ENCODE measurements around the gene ARHGAP8. TPM values are rescaled to one million over a fixed set of nuclear protein-coding genes. Genes with fewer than 3 reads are reported as not detected.

ARHGAP8 gene
- total RNA-seq, 2 experiments from 2014 or later: 0.30 to 0.37 TPM

DNA sequence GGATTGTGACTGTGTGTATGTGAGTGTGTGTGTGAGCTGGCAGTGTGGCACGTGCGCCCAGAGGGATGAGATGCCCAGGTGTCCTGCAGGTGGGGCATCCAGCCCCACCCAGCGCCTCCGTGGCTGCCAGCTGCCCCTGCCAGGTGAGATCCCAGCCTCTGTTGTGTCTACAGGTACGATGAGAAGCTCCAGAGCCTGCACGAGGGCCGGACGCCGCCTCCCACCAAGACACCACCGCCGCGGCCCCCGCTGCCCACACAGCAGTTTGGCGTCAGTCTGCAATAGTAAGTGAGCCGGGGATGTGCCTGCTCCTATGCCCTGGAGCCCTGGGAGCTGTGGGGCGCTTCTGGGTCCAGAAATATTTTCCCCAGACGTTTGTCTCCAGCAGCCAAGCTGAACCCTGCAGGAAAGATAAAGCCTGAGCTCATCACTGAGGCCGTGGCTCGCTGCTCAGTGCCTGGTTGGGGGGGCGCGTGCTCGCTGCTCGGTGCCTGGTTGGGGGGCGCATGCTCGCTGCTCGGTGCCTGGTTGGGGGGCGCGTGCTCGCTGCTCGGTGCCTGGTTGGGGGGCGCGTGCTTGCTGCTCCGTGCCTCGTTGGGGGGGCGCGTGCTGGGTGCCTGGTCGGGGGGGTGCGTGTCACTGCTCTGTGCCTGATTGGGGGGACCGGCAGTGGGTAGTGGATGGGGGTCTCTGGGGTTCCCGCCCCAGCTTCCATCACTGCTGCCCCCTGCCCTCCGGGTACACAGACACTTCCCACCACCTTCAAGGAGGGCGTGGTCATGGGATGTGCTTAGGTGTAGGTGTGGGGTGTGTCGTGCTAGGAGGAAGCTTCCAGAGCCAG is 73.2 kb downstream of the ARHGAP8 start:
- CTCF ChIA-PET: interaction anchor here (0.7 to 0.9 kb wide), 2 partner anchors 28 to 96 kb away, joined by 4 to 5 read pairs; no protein-coding TSS in a partner anchor
- DNase-seq: no peak
- Mint-ChIP-seq H3K4me1 (no peaks in the 10 kb centered on the region), H3K36me3 (ENCODE audit: low read depth) (no peaks in the 10 kb centered on the region), H3K4me3 (no peak overlapping the region), H3K27me3 (no peaks in the 10 kb centered on the region), H3K9me3 (no peaks in the 10 kb centered on the region), H3K27ac (no peak overlapping the region)
- POLR2A ChIA-PET: no interaction called here

DNA sequence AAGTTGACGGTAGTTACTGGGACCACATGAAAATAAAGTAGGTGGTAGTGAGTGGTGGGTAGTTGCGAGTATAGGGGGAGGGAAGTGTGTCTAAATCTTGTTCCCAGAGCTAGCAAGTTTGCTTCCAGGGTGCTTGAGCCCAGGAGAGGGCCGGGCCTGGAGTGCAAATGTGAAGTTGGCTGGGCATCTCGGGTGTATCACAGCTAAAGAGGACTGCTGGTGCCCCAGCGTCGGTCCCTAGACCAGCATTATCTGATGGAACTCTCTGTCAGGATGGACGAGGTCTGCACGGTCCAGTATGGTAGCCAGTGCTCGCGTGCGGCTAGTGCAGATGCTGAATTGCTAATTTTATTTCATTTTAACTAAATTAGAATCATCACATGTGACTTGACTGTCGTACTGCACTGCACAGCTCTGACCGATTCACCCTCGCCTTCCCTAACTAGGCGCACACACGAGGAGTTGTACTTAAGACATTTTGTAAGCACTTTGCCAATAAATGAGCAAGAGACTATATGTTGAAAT is 75.4 kb downstream of the ARHGAP8 start:
- DNase-seq: no peak
- Mint-ChIP-seq H3K27ac (no peak overlapping the region), H3K36me3 (ENCODE audit: low read depth) (no peaks in the 10 kb centered on the region), H3K4me3 (no peak overlapping the region), H3K27me3 (peaks cover 2% of the 10 kb centered on the region), H3K9me3 (no peaks in the 10 kb centered on the region), H3K4me1 (no peaks in the 10 kb centered on the region)
- ChIA-PET CTCF (interaction anchor here (0.6 kb wide), 1 partner anchor 1029 kb away, joined by 3 read pairs; no protein-coding TSS in a partner anchor), POLR2A (no interaction called here)

DNA sequence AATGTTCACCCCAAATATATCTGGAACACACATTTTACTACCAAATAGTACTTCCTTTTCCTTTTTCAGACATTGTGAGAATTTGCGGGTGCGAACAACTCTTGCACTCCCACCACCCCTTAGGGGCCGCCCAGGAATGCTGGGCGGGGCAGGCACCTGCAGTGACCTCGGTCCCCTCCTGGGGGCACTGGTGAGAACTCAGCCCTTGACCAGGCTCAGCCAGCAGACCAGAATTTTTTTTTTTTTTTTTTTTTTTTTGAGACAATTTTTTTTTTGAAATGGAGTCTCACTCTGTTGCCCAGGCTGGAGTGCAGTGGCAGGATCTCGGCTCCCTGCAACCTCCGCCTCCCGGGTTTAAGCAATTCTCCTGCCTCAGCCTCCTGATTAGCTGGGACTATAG is 75.8 kb downstream of the ARHGAP8 start:
- POLR2A ChIA-PET: no interaction called here
- no peak for DNase-seq
- CTCF ChIA-PET: no interaction called here
- no peak overlapping the region for H3K27ac Mint-ChIP-seq
- no peaks in the 10 kb centered on the region for H3K36me3 Mint-ChIP-seq (ENCODE audit: low read depth)
- H3K4me3 Mint-ChIP-seq: no peak overlapping the region
- no peaks in the 10 kb centered on the region for H3K4me1 Mint-ChIP-seq
- no peaks in the 10 kb centered on the region for H3K9me3 Mint-ChIP-seq
- peaks cover 2% of the 10 kb centered on the region for H3K27me3 Mint-ChIP-seq

DNA sequence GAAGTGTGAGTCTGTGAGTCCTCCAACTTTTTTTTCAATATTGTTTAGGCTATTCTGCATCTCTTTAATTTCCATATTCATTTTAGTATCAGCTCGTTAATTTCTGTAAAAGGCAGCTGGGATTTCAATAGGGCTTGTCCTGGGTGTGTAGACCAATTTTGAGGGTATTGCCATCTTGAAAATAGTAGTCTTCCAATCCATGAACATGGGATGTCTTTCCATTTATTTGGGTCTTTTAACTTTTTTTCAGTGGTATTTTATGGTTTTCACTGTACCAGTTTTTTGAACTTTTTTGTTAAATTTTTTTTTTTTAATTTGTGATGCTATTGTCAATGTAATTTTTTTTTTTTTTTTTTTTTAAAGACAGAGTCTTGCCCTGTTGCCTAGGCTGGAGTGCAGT is 79.5 kb downstream of the ARHGAP8 start:
- Mint-ChIP-seq H3K27me3 (peaks cover 7% of the 10 kb centered on the region), H3K9me3 (peaks cover 3% of the 10 kb centered on the region), H3K4me3 (no peak overlapping the region), H3K4me1 (no peaks in the 10 kb centered on the region), H3K36me3 (ENCODE audit: low read depth) (no peaks in the 10 kb centered on the region), H3K27ac (no peak overlapping the region)
- no peak for DNase-seq
- ChIA-PET CTCF (no interaction called here), POLR2A (no interaction called here)

DNA sequence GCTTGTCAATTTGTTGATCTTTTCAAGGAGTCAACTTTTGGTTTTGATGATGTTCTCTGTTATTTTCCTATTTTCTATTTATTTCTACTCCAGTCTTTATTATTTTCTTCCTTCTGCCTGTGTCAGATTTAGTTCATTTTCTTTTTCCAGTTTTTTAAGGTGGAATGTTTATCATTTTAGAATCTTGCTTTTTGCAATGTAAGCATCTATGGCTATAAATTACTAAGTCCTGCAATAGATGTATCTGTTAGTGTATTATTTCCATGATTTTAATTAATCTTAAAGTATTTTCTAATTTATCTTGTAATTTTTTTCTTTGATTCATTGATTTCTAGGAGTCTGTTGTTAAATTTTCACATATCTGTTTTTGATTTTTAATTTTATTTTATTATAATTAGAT is 81.7 kb downstream of the ARHGAP8 start:
- POLR2A ChIA-PET: no interaction called here
- H3K36me3 Mint-ChIP-seq (ENCODE audit: low read depth): no peaks in the 10 kb centered on the region
- H3K4me3 Mint-ChIP-seq: no peak overlapping the region
- DNase-seq: no peak
- CTCF ChIA-PET: no interaction called here
- H3K9me3 Mint-ChIP-seq: peaks cover 3% of the 10 kb centered on the region
- no peak overlapping the region for H3K27ac Mint-ChIP-seq
- peaks cover 7% of the 10 kb centered on the region for H3K27me3 Mint-ChIP-seq
- H3K4me1 Mint-ChIP-seq: no peaks in the 10 kb centered on the region

DNA sequence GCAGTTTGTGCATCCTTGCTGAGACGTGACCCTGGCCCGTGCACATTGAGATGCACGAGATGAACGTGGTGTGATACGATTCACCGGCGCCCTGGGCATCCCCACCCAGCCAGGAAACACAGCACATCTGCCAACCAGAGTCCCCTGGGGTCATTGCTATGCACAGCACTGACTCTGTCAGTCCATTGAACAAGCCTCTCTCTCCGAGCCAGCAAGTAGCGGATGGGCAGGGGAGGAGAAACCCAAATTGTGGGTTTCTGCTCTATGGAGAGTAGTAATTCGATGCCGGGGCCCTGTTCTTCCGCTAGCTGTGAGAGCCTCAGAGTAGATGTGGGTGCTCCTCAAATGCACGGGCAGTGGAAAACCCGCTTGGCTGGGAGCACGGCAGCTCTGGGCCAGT is 85.1 kb downstream of the ARHGAP8 start:
- POLR2A ChIA-PET: no interaction called here
- H3K4me1 Mint-ChIP-seq: no peaks in the 10 kb centered on the region
- peaks cover 7% of the 10 kb centered on the region for H3K27me3 Mint-ChIP-seq
- CTCF ChIA-PET: interaction anchor here (0.6 kb wide), 1 partner anchor 1579 kb away, joined by 3 read pairs; no protein-coding TSS in a partner anchor
- no peak overlapping the region for H3K4me3 Mint-ChIP-seq
- no peak overlapping the region for H3K27ac Mint-ChIP-seq
- peaks cover 3% of the 10 kb centered on the region for H3K9me3 Mint-ChIP-seq
- H3K36me3 Mint-ChIP-seq (ENCODE audit: low read depth): no peaks in the 10 kb centered on the region
- DNase-seq: no peak

DNA sequence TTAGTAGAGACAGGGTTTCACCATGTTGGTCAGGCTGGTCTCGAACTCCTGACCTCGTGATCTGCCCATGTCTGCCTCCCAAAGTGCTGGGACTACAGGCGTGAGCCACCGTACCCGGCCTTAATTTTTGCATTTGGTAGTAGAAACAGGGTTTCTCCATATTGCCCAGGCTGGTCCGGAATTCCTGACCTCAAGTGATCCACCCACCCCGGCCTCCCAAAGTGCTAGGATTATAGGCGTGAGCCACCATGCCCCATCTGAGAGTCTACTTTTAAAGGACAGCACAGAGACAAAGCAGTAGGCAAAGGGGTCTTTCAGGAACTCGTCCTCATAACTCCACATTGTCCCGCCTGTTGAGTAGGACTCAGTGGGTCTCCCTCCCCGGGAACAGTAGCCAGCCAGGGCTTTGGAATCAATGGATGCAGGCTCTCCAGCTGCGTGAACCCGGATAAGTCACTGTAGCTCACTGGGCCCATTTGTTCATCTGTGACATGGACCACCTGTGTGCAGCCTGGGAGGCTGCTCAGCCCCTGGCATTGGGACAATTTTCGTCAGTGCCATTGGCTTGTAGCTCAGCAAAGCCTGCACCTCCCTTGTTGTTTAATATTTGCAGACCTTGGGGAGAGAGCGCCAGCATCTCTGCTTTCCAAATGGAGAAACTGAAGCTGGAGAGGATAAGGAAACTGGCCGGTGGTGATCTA is 86.1 kb downstream of the ARHGAP8 start:
- Mint-ChIP-seq H3K27ac (no peak overlapping the region), H3K4me1 (no peaks in the 10 kb centered on the region), H3K9me3 (peaks cover 3% of the 10 kb centered on the region), H3K27me3 (peaks cover 4% of the 10 kb centered on the region), H3K36me3 (ENCODE audit: low read depth) (no peaks in the 10 kb centered on the region), H3K4me3 (no peak overlapping the region)
- ChIA-PET CTCF (no interaction called here), POLR2A (no interaction called here)
- DNase-seq: no peak

DNA sequence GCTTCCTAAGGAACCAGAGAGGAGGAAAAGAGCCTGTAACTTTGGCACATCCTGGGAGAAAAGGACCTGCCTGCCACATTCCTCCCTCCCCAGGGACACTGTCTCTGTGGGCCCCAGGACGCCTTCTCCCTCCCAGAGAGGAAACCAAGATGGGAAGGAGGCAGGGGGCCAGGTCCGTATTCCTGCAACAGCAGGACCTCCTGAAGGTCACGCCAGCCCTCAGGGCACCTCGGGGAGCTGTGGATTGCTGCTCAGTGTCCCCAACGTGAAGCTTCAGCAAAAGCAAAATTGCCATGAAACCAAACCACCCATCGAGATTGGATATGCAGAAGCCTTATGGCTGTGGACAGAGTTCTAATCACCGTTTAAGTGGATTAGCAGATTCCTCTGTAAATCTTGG is 86.7 kb downstream of the ARHGAP8 start:
- Mint-ChIP-seq H3K4me3 (no peak overlapping the region), H3K27me3 (peaks cover under 1% of the 10 kb centered on the region), H3K36me3 (ENCODE audit: low read depth) (no peaks in the 10 kb centered on the region), H3K9me3 (peaks cover 3% of the 10 kb centered on the region), H3K4me1 (no peaks in the 10 kb centered on the region), H3K27ac (no peak overlapping the region)
- DNase-seq: no peak
- CTCF ChIA-PET: no interaction called here
- POLR2A ChIA-PET: no interaction called here

DNA sequence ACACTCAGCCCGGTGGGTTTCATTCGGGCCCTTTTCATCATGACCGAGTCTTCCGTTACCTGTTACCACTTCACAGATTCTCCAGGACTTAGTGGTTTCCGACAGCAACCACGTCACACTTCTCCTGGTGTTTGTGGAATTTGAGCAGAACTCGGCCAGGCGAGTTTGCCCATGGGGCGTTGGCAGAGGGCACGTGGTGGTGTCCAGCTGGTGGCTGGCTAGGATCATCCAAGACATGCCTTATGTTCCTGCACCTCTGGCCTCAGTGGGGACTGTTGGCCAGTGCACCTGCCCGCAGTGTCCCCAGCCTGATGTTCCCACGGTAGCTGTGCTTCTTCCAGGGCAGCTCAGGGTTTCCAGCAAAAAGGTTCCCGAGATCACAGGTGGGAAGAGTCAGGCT is 87.3 kb downstream of the ARHGAP8 start:
- Mint-ChIP-seq H3K9me3 (no peaks in the 10 kb centered on the region), H3K27ac (no peak overlapping the region), H3K36me3 (ENCODE audit: low read depth) (no peaks in the 10 kb centered on the region), H3K4me1 (no peaks in the 10 kb centered on the region), H3K4me3 (no peak overlapping the region), H3K27me3 (no peaks in the 10 kb centered on the region)
- POLR2A ChIA-PET: no interaction called here
- DNase-seq: no peak
- CTCF ChIA-PET: no interaction called here

DNA sequence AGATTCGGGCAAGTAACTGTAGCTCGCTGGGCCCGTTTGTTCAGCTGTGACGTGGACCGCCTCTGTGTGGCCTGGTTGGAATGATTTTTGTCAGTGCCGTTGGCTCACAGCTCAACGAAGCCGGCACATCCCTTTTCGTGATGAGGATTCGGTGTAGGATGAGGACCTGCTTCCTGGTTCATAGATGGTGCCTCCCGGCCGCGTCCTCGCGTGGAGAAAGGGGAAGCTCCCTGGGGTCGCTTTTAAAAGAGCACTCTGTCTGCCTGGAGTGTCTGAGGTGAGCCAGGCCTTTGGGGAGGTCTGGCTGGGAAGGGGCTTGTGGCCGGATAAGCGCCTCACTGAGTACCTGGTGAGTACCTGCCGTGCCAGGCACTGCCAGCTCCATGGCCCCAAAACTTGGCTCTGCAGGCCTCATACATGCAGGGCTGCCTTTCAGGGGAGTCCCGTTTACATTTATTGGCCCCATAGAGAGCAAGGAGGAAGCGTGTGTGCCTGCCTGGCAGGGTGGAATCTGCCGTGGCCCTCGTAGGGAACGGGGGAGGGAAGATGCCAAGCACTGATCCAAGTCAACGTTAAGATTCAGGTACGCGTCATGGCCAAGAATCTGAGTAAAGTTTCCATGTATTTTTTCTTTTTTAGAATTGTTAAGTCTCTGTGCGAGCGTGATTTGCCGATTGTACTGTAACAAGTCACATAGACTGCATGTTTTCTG is 88.4 kb downstream of the ARHGAP8 start:
- DNase-seq: no peak
- H3K4me1 Mint-ChIP-seq: no peaks in the 10 kb centered on the region
- H3K4me3 Mint-ChIP-seq: no peak overlapping the region
- H3K9me3 Mint-ChIP-seq: no peaks in the 10 kb centered on the region
- CTCF ChIA-PET: interaction anchor here (0.9 kb wide), 1 partner anchor 261 kb away, joined by 3 read pairs; no protein-coding TSS in a partner anchor
- H3K36me3 Mint-ChIP-seq (ENCODE audit: low read depth): no peaks in the 10 kb centered on the region
- POLR2A ChIA-PET: no interaction called here
- no peaks in the 10 kb centered on the region for H3K27me3 Mint-ChIP-seq
- no peak overlapping the region for H3K27ac Mint-ChIP-seq

DNA sequence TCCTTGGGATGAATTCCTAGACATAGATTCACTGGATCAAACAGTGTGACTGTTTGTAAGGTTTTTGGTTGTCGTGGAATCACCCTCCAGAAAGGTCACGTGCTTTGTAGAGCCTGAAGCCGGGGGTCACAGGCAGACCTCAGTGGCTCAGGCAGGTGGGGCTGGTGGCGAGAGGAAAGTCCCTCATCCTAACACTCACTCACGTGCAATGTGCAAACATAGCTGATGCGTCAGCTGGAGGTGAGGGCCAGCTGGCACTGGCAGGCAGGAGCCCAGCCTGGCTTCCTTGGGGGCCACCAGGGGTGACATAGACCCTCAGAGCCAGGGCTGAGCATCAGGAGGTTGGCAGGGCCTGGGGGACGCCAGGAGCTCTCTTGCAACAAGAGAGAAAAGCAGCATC is 90.0 kb downstream of the ARHGAP8 start:
- H3K9me3 Mint-ChIP-seq: no peaks in the 10 kb centered on the region
- ChIA-PET POLR2A (no interaction called here), CTCF (no interaction called here)
- H3K4me1 Mint-ChIP-seq: no peaks in the 10 kb centered on the region
- no peaks in the 10 kb centered on the region for H3K36me3 Mint-ChIP-seq (ENCODE audit: low read depth)
- H3K27ac Mint-ChIP-seq: no peak overlapping the region
- no peak for DNase-seq
- H3K4me3 Mint-ChIP-seq: no peak overlapping the region
- no peaks in the 10 kb centered on the region for H3K27me3 Mint-ChIP-seq

DNA sequence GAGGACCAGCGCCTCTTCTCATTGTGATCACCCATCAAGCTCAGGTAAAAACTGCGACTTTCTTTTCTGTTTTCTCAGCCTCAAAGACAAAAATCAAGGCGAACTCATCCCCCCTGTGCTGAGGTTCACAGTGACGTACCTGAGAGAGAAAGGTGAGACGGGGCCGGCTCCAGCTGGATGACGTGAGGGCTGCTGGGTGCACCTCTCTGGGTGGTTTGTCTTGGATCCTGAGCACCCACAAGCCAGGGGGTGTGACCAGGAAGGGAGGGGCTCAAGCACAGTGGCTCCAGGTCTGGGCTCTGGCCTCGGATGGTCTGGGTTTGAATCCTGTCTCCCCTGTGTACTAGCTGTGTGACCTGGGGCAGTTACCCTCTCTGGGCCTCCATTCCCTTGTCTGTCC is 92.8 kb downstream of the ARHGAP8 start:
- H3K9me3 Mint-ChIP-seq: no peaks in the 10 kb centered on the region
- ChIA-PET POLR2A (no interaction called here), CTCF (no interaction called here)
- no peaks in the 10 kb centered on the region for H3K27me3 Mint-ChIP-seq
- no peaks in the 10 kb centered on the region for H3K36me3 Mint-ChIP-seq (ENCODE audit: low read depth)
- no peak overlapping the region for H3K4me3 Mint-ChIP-seq
- H3K27ac Mint-ChIP-seq: no peak overlapping the region
- no peaks in the 10 kb centered on the region for H3K4me1 Mint-ChIP-seq
- DNase-seq: no peak

Data from activated CD4-positive, alpha-beta T cell treated with anti-CD3 and anti-CD28 coated beads, Interleukin-2, amount 10 ng/mL, durations not matched to agents 7 days and 5 days (primary cell).